Upper lobe of left lung (tissue), 6 donors: ENCODE measurements around the gene CYP4A22. TPM values are rescaled to one million over a fixed set of nuclear protein-coding genes. Genes with fewer than 3 reads are reported as not detected.
"Not testable (repeated sequence)": the region's sequence is repeated elsewhere in the genome, so short reads cannot be mapped to it uniquely, and the experiment has no call there.

Experiments used
- ATAC-seq, 2 donors: fragments of 200-7000 bp; cut with Tn5 transposase; one replicate each; pipeline ENCODE4 v1.9.1; 2022; ENCODE audit warnings: mild to moderate bottlenecking in 2 of 2, moderate library complexity in 2 of 2; ENCODE audit not compliant: low FRiP score in 2 of 2
- DNase-seq, 2 donors: peaks; one replicate each; pipeline ENCODE4 v3.0.0-alpha.2; 2019 to 2020
- H3K27ac ChIP-seq, 4 donors: fragments of 200-600 bp; sonication (generic); one replicate each; pipeline ENCODE4 v1.5.1; 2016 to 2019
- H3K27me3 ChIP-seq, 4 donors: fragments of 200-600 bp; sonication (generic); one replicate each; pipeline ENCODE4 v1.5.1; 2017 to 2019
- H3K36me3 ChIP-seq, 4 donors: fragments of 200-600 bp; sonication (generic); one replicate each; pipeline ENCODE4 v1.5.1; 2016 to 2019
- H3K4me1 ChIP-seq, 4 donors: fragments of 200-600 bp; sonication (generic); one replicate each; pipeline ENCODE4 v1.5.1; 2018 to 2019
- H3K4me3 ChIP-seq, 4 donors: fragments of 200-600 bp; sonication (generic); one replicate each; pipeline ENCODE4 v1.5.1; 2017 to 2019; ENCODE audit warnings: mild to moderate bottlenecking in 2 of 4, moderate library complexity in 1 of 4
- H3K9me3 ChIP-seq, 4 donors: fragments of 200-600 bp; sonication (generic); one replicate each; pipeline ENCODE4 v1.5.1; 2018 to 2019
- EP300 ChIP-seq, 4 donors: sonication (generic); formaldehyde crosslinking; IDR thresholded peaks; one replicate each; pipeline ENCODE4 v1.5.1; 2017; ENCODE audit warnings: antibody characterized with exemption in 4 of 4, control low read depth in 2 of 4
- POLR2A ChIP-seq, 4 donors: fragments of 450-650 bp; IDR thresholded peaks; one replicate each; pipeline ENCODE4 v1.5.1; 2016 to 2017; ENCODE audit warnings: antibody characterized with exemption in 4 of 4, mild to moderate bottlenecking in 2 of 4
- POLR2AphosphoS5 ChIP-seq, 2 donors: sonication (generic); formaldehyde crosslinking; IDR thresholded peaks; one replicate each; pipeline ENCODE4 v1.5.1; 2017; ENCODE audit warnings: antibody characterized with exemption in 2 of 2
- WGBS, 2 donors: methylation state at CpG; one replicate each; pipeline ENCODE4 v1.1.5; 2017 to 2018; 5-methylcytosine and 5-hydroxymethylcytosine counted together
- total RNA-seq, 6 donors: library from RNA; depleted of rRNA in 4 of 6; stranded (reverse); fragments of >200 nt in 4 of 6; gene quantifications; one replicate each; pipeline versions ENCODE4 v1.1.0 to v1.2.1, GENCODE V29; 2016 to 2021
- TF ChIP-seq, protein P1 (sequence below), 6 experiments: fragments of 450-650 bp in 4 of 6; fragments of 200-600 bp in 2 of 6; sonication (generic) in 2 of 6; IDR thresholded peaks; one replicate each; pipeline ENCODE4 v1.5.1; 2016 to 2019; ENCODE audit warnings: antibody characterized with exemption in 6 of 6
- donor health status: DM: no; HTN: no; CAD: no; lungs with moderate emphysema.
- donor health status: DM: no; HTN: yes; CAD: no; lungs with severe emphysema.

The CYP4A22 gene
- 1 to 10 TPM in 4 of 6 donors, under 1 TPM in 2; 0.13 to 3.1 (median 1.6) TPM for total RNA-seq

DNA sequence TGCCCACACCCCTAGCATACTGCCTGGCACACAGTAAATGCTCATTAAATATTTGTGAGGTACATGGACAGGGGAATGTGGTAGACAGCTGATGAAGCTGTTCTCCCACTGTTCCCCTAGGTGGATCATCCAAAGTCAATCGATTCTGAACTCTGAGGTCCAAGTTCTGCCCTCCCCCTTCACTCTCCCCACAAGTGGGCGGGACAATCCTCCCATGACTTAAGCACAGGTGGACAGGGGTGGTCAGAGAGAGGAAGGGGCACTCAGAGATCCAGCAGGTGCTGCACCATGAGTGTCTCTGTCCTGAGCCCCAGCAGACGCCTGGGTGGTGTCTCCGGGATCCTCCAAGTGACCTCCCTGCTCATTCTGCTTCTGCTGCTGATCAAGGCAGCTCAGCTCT is at the start of gene CYP4A22:
CYP4A22 (plus strand) TSS at position 244 of the 400 bp plus-strand sequence; CDS start at position 289, 45 bp downstream.
- Histone ChIP-seq H3K27me3 (no peaks in the 10 kb centered on the region), H3K4me3 (no peak within 1 kb of the TSS), H3K9me3 (no peaks in the 10 kb centered on the region), H3K36me3 (no peaks in the 10 kb centered on the region), H3K27ac (no peak within 1 kb of the TSS), H3K4me1 (no peaks in the 10 kb centered on the region)
- ATAC-seq (no peak), DNase-seq (no peak)
- 79 to 88% methylated on average over 2 to 4 of the region's 4 CpGs for WGBS, 2 donors
- TF ChIP-seq POLR2A (IDR thresholded peaks at IDR 0.05) (no peak), POLR2AphosphoS5 (IDR thresholded peaks at IDR 0.05) (no peak), EP300 (IDR thresholded peaks at IDR 0.05) (no peak)
- TF ChIP-seq, protein P1, sequence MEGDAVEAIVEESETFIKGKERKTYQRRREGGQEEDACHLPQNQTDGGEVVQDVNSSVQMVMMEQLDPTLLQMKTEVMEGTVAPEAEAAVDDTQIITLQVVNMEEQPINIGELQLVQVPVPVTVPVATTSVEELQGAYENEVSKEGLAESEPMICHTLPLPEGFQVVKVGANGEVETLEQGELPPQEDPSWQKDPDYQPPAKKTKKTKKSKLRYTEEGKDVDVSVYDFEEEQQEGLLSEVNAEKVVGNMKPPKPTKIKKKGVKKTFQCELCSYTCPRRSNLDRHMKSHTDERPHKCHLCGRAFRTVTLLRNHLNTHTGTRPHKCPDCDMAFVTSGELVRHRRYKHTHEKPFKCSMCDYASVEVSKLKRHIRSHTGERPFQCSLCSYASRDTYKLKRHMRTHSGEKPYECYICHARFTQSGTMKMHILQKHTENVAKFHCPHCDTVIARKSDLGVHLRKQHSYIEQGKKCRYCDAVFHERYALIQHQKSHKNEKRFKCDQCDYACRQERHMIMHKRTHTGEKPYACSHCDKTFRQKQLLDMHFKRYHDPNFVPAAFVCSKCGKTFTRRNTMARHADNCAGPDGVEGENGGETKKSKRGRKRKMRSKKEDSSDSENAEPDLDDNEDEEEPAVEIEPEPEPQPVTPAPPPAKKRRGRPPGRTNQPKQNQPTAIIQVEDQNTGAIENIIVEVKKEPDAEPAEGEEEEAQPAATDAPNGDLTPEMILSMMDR (IDR thresholded peaks at IDR 0.05): no peak

DNA sequence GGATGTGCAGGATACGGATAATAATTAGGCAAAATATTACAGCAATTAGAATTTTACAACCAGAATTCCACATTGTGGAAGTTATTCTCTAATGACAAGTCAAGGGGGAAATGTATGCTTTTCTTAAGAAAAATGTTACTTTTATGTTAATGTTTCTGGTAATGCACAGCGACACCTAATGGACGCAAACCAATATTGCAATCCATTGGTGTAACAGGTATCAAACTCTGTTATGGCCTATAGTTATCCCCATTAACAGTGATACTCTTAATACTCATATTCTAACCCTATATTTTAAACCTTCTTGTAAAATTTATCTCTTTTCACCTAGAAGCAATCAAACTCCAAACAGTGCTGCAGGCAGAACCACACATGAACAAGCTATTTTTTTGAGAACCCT is 47.9 kb upstream of the CYP4A22 start:
- TF ChIP-seq, protein P1 (IDR thresholded peaks at IDR 0.05): peak in 5 of 6 experiments; percentile 33 to 57 (median 49)
- H3K9me3 ChIP-seq, H3K36me3 ChIP-seq, DNase-seq, ATAC-seq, H3K4me3 ChIP-seq, H3K4me1 ChIP-seq, H3K27me3 ChIP-seq, H3K27ac ChIP-seq: not testable (repeated sequence)
- 6% methylated on average over 3 of the region's 3 CpGs for WGBS, 2 donors

DNA sequence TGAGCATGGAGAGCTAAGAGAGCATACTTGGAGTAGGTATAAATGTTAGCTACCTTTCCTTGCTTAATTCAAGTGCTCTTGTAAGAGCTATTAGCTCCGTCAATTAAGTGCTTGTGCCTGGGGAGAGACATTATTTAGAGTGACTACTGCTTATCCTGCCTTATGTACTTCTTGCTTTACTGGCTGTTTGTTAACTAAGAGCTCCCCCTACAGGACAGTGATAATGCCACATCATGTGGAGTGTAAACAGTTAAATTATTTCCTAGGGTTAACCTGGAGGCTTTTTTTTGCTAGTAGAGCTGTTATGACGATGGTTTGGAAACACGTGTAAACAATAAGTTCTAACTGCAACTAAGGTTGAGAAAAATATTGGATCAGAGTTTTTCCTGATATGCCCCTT is 45.8 kb upstream of the CYP4A22 start:
- H3K9me3 ChIP-seq, H3K27me3 ChIP-seq, DNase-seq, H3K27ac ChIP-seq, H3K36me3 ChIP-seq, ATAC-seq, H3K4me1 ChIP-seq, H3K4me3 ChIP-seq: not testable (repeated sequence)
- WGBS, 2 donors: 17% methylated on average over 3 of the region's 3 CpGs; no CpG with 5 or more reads in 1 of the 2 donors

DNA sequence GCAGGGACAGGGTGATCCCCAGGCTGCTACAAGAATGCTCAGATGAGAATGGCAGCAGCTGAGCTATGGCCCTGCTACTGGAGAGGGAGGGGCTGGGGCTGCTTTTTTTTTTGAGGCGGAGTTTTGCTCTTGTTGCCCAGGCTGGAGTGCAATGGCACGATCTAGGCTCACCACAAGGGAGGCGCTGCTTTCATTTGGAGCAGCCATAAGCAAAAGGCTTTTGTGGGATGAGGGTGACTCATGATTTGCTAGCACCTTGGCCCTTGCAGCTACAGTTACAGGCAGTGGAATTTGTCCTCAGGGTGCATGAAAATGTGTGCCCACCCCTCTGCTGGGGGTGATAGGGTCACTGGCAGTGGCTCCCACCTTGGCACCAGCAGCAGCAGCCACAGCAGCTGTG is 32.4 kb upstream of the CYP4A22 start:
- Histone ChIP-seq H3K9me3 (peaks cover 0 to 10% (median 0%) of the 10 kb centered on the region in 4 donors), H3K27ac (no peak overlapping the region), H3K36me3 (no peaks in the 10 kb centered on the region), H3K4me3 (no peak overlapping the region), H3K4me1 (no peaks in the 10 kb centered on the region), H3K27me3 (no peaks in the 10 kb centered on the region)
- ATAC-seq (no peak), DNase-seq (peak in 1 of 2 donors; percentile 5)
- 75 to 98% methylated on average over 3 of the region's 3 CpGs for WGBS, 2 donors
- no peak for TF ChIP-seq EP300 (IDR thresholded peaks at IDR 0.05)
- TF ChIP-seq POLR2AphosphoS5 (IDR thresholded peaks at IDR 0.05): no peak
- TF ChIP-seq, protein P1 (IDR thresholded peaks at IDR 0.05): no peak
- no peak for TF ChIP-seq POLR2A (IDR thresholded peaks at IDR 0.05)

GRCh38 chr1:47106792-47107191 is 30.4 kb upstream of the CYP4A22 start:
- H3K9me3 ChIP-seq: peaks cover 0 to 10% (median 0%) of the 10 kb centered on the region in 4 donors
- H3K27me3 ChIP-seq: no peaks in the 10 kb centered on the region
- no peaks in the 10 kb centered on the region for H3K36me3 ChIP-seq
- H3K4me3 ChIP-seq: no peak overlapping the region
- TF ChIP-seq POLR2AphosphoS5 (IDR thresholded peaks at IDR 0.05): no peak
- TF ChIP-seq, protein P1 (IDR thresholded peaks at IDR 0.05): no peak
- TF ChIP-seq EP300 (IDR thresholded peaks at IDR 0.05): no peak
- TF ChIP-seq POLR2A (IDR thresholded peaks at IDR 0.05): no peak
- H3K27ac ChIP-seq: no peak overlapping the region
- 83 to 90% methylated on average over 3 of the region's 3 CpGs for WGBS, 2 donors
- no peaks in the 10 kb centered on the region for H3K4me1 ChIP-seq
- ATAC-seq (no peak), DNase-seq (no peak)

DNA sequence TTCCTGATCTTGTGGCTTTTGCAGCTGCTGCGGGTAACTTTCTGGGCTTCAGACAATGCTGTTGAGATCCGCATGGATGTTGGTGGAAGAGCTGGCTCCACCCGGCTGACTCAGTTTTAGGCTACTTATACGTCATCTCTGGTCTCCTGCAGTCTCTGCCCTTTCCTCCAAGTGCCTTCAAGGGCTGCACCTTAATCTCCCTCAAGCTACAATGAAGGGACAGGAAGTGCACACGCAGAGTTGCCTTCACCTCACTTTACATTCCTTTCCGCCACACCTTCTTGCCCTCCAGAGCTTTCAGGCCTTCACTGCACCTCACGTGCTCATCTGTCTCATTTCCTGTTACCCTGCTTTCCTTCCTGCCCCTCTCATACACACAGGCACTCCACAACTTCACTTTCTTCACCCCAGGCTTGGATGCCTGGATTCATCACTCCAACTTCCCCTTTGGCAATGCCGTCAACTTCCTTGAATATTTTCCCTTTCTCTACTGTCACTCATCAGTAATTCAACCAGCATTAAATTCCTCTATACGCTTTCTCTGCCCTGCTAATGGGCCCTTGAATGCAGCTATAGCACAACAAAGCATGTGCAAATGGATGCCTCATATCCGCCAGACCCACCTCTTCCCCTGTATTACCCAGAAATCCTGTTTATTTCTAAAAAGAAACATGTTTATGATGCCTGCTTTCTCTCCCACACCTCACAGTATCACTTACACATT is 29.2 kb upstream of the CYP4A22 start:
- WGBS, 2 donors: 55 to 56% methylated on average over 8 of the region's 10 CpGs
- not testable (repeated sequence) for H3K4me3 ChIP-seq, H3K9me3 ChIP-seq, H3K36me3 ChIP-seq, H3K4me1 ChIP-seq, H3K27me3 ChIP-seq
- H3K27ac ChIP-seq: peak overlapping the region in 1 of 4 donors; percentile 26
- ATAC-seq (peak; percentile 70 to 92), DNase-seq (peak in 1 of 2 donors; percentile 34)

DNA sequence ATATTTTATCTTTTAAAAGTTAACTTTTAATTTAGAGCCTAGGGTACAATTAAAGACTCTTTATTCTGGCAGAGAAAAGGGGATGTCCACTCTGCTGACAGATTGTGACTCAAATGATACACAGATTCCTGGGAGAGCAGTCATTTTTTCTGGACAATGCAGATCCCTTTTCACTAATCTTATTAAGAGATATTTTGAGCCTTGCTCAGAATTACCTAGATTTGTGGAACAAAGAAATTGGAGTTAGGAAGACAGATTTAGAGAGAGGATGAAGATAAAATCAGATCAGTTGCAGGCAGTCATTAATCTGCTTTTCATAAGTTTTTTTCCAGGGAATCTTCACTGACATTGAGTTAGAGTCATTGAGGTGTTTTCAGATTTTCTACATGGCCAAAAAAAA is 27.8 kb upstream of the CYP4A22 start:
- not testable (repeated sequence) for H3K4me3 ChIP-seq, H3K27me3 ChIP-seq, H3K4me1 ChIP-seq, H3K27ac ChIP-seq, ATAC-seq, H3K9me3 ChIP-seq, DNase-seq, H3K36me3 ChIP-seq
